Endodermal cell (in vitro differentiated cells): ENCODE results near the gene SLC30A5. TPM values are rescaled to one million over a fixed set of nuclear protein-coding genes. Genes with fewer than 3 reads are reported as not detected.

Source experiments
- DNase-seq: peaks from one replicate; pipeline ENCODE4 v3.0.0-alpha.2; 2017
- H3K27ac ChIP-seq: 2 replicates; pipeline ENCODE4 v1.5.1; 2013; ENCODE audit warnings: mild to moderate bottlenecking, low read depth, low read length, moderate library complexity
- H3K27me3 ChIP-seq: 2 replicates; pipeline ENCODE4 v1.6.1; 2013; ENCODE audit warnings: mild to moderate bottlenecking, low read length, moderate library complexity; ENCODE audit not compliant: insufficient read depth, control insufficient read depth, poor library complexity, severe bottlenecking
- H3K36me3 ChIP-seq: 2 replicates; pipeline ENCODE4 v1.7.0; 2013; ENCODE audit warnings: mild to moderate bottlenecking, low read length, moderate library complexity; ENCODE audit not compliant: control insufficient read depth, insufficient read depth
- H3K4me1 ChIP-seq: one replicate; pipeline ENCODE4 v1.7.0; 2013; ENCODE audit warnings: low read length; ENCODE audit not compliant: control insufficient read depth, insufficient read depth
- H3K4me3 ChIP-seq: 2 replicates; pipeline ENCODE4 v1.5.1; 2013; ENCODE audit warnings: mild to moderate bottlenecking, low read length, moderate library complexity
- H3K9ac ChIP-seq: 2 replicates; pipeline ENCODE4 v1.6.1; 2013; ENCODE audit warnings: mild to moderate bottlenecking, low read length, moderate library complexity; ENCODE audit not compliant: poor library complexity, severe bottlenecking; ENCODE audit errors: extremely low read depth
- H3K9me3 ChIP-seq: 2 replicates; pipeline ENCODE4 v1.6.1; 2013; ENCODE audit warnings: mild to moderate bottlenecking, low read length, moderate library complexity; ENCODE audit not compliant: control insufficient read depth
- H3K27ac Mint-ChIP-seq: 2 replicates; pipeline ENCODE4 v1.8.0; 2020; ENCODE audit warnings: mixed read lengths
- H3K27me3 Mint-ChIP-seq: 2 replicates; pipeline ENCODE4 v1.8.0; 2021; ENCODE audit warnings: mild to moderate bottlenecking, mixed read lengths; ENCODE audit not compliant: insufficient read depth
- H3K36me3 Mint-ChIP-seq: 2 replicates; pipeline ENCODE4 v1.8.0; 2020; ENCODE audit warnings: low read depth, mixed read lengths
- H3K4me1 Mint-ChIP-seq: 2 replicates; pipeline ENCODE4 v1.8.0; 2020; ENCODE audit warnings: mixed read lengths
- H3K4me3 Mint-ChIP-seq: 2 replicates; pipeline ENCODE4 v1.8.0; 2020; ENCODE audit warnings: mild to moderate bottlenecking, moderate library complexity, mixed read lengths
- H3K9me3 Mint-ChIP-seq: 2 replicates; pipeline ENCODE4 v1.8.0; 2020; ENCODE audit warnings: mild to moderate bottlenecking, mixed read lengths
- WGBS, 2 experiments: methylation state at CpG; one replicate each; pipeline versions ENCODE4 v1.1.5 to v1.1.7; 2013; ENCODE audit warnings: missing lambda C conversion rate in 2 of 2, mixed read lengths in 1 of 2; ENCODE audit not compliant: insufficient coverage in 1 of 2, insufficient read length in 1 of 2; 5-methylcytosine and 5-hydroxymethylcytosine counted together
- total RNA-seq, 2 donors: library from RNA; stranded (reverse); fragmentation: NEBNext Ultra II Directional in 1 of 2; extraction: Animal tissue kit (Norgen Biotek cat#: 25700) in 1 of 2; gene quantifications; 2 replicates in 1 of 2; 3 replicates in 1 of 2; pipeline ENCODE4 v1.2.1, GENCODE V29; 2021
- TF ChIP-seq, protein P1 (sequence below): fragments of 200-600 bp; sonication (generic); conservative IDR thresholded peaks from 2 replicates; pipeline ENCODE4 v1.5.0; 2021; ENCODE audit warnings: antibody characterized with exemption, mild to moderate bottlenecking

The SLC30A5 gene
- total RNA-seq, 2 donors from 2014 or later = 49.6 to 64.7 TPM

DNA sequence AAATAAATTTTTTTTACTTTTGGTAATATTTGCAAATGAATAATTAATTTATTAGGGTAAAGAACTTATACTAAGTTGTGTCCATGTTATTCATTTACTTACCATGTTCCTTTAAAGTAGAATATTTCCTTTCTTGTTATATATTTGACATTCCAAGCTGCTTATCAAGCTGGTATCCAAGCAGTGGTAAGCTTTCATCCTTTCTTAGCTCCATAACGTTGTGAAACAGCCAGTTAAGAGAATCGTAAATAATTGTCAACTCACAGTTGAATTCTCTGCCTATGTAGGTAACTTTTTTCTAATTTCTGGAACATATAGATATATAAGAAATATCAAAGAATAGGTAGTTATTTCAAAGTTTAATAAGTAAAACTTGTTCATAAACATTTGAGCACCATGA is 36.4 kb downstream of the SLC30A5 start:
- 92% methylated on average over 1 of the region's 2 CpGs; no CpG with 5 or more reads in 1 of the 2 experiments for WGBS, 2 experiments
- no peak overlapping the region for H3K27ac Mint-ChIP-seq
- no peaks in the 10 kb centered on the region for H3K9me3 Mint-ChIP-seq
- Histone ChIP-seq H3K9ac (no peak overlapping the region), H3K36me3 (peaks cover 44% of the 10 kb centered on the region), H3K4me1 (no peaks in the 10 kb centered on the region), H3K27me3 (no peaks in the 10 kb centered on the region), H3K9me3 (no peaks in the 10 kb centered on the region), H3K4me3 (no peak overlapping the region), H3K27ac (no peak overlapping the region)
- peaks cover 44% of the 10 kb centered on the region for H3K36me3 Mint-ChIP-seq
- no peaks in the 10 kb centered on the region for H3K4me1 Mint-ChIP-seq
- TF ChIP-seq, protein P1, sequence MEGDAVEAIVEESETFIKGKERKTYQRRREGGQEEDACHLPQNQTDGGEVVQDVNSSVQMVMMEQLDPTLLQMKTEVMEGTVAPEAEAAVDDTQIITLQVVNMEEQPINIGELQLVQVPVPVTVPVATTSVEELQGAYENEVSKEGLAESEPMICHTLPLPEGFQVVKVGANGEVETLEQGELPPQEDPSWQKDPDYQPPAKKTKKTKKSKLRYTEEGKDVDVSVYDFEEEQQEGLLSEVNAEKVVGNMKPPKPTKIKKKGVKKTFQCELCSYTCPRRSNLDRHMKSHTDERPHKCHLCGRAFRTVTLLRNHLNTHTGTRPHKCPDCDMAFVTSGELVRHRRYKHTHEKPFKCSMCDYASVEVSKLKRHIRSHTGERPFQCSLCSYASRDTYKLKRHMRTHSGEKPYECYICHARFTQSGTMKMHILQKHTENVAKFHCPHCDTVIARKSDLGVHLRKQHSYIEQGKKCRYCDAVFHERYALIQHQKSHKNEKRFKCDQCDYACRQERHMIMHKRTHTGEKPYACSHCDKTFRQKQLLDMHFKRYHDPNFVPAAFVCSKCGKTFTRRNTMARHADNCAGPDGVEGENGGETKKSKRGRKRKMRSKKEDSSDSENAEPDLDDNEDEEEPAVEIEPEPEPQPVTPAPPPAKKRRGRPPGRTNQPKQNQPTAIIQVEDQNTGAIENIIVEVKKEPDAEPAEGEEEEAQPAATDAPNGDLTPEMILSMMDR = no peak
- H3K4me3 Mint-ChIP-seq = no peak overlapping the region
- DNase-seq = no peak
- H3K27me3 Mint-ChIP-seq = no peaks in the 10 kb centered on the region

DNA sequence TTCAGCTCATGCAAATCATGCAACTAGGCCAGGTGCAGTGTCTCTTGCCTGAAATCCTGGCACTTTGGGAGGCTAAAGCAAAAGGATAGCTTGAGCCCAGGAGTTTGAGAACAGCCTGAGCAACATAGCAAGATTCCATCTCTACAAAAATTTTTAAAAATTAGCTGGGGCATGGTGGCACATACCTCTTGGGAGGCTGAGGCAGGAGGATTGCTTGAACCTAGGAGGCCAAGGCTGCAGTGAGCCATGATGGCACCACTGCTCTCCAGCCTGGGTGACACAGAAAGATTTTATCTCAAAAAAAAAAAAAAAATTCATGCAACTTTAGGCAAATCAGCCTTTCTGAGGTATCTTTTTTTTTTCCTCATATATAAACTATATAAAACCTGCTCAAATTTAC is 37.5 kb downstream of the SLC30A5 start:
- Mint-ChIP-seq H3K27me3 (no peaks in the 10 kb centered on the region), H3K4me3 (no peak overlapping the region), H3K4me1 (no peaks in the 10 kb centered on the region), H3K27ac (no peak overlapping the region), H3K36me3 (peaks cover 36% of the 10 kb centered on the region), H3K9me3 (no peaks in the 10 kb centered on the region)
- H3K4me1 ChIP-seq = no peaks in the 10 kb centered on the region
- TF ChIP-seq, protein P1 = no peak
- H3K27ac ChIP-seq = no peak overlapping the region
- H3K4me3 ChIP-seq = no peak overlapping the region
- H3K27me3 ChIP-seq = no peaks in the 10 kb centered on the region
- DNase-seq = no peak
- H3K36me3 ChIP-seq = peaks cover 39% of the 10 kb centered on the region
- no peaks in the 10 kb centered on the region for H3K9me3 ChIP-seq
- H3K9ac ChIP-seq = no peak overlapping the region

DNA sequence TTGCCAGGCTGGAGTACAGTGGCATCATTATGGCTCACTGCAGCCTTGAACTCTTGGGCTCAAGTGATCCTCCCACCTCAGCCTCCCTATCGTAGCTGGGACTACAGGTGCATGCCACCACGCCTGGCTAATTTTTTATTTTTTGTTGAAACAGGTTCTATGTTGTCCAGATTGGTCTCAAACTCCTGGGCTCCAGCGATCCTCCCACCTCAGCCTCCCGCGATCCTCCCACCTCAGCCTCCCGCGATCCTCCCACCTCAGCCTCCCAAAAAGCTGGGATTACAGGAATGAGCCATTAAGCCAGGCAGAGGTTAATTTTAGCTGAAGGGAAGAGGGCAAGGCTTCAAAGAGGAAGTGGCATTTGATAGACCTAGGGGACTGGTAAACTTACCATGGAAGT is 40.3 kb downstream of the SLC30A5 start:
- no peak overlapping the region for H3K4me3 ChIP-seq
- WGBS, 2 experiments = 63 to 83% methylated on average over 2 to 7 of the region's 7 CpGs
- Mint-ChIP-seq H3K9me3 (peaks cover 5% of the 10 kb centered on the region), H3K4me1 (no peaks in the 10 kb centered on the region), H3K27me3 (no peaks in the 10 kb centered on the region), H3K4me3 (no peak overlapping the region), H3K36me3 (peaks cover 20% of the 10 kb centered on the region), H3K27ac (no peak overlapping the region)
- no peaks in the 10 kb centered on the region for H3K27me3 ChIP-seq
- H3K9ac ChIP-seq = no peak overlapping the region
- H3K27ac ChIP-seq = no peak overlapping the region
- no peaks in the 10 kb centered on the region for H3K9me3 ChIP-seq
- TF ChIP-seq, protein P1 = no peak
- no peaks in the 10 kb centered on the region for H3K4me1 ChIP-seq
- peaks cover 18% of the 10 kb centered on the region for H3K36me3 ChIP-seq
- no peak for DNase-seq
